T-helper 17 cell (primary cell): ENCODE data around the gene CYP2A6. TPM values are rescaled to one million over a fixed set of nuclear protein-coding genes. Genes with fewer than 3 reads are reported as not detected.
"Not testable (repeated sequence)": the region's sequence is repeated elsewhere in the genome, so short reads cannot be mapped to it uniquely, and the experiment has no call there.

ENCODE experiments used
- ATAC-seq: fragments of 150-1000 bp; cut with Tn5 transposase; 2 replicates; pipeline ENCODE4 v1.10.0; 2021; ENCODE audit warnings: mild to moderate bottlenecking, moderate library complexity
- DNase-seq, 3 donors: peaks; one replicate each; pipeline versions ENCODE4 v3.0.0 to v3.0.0-alpha.2; 2020 to 2021
- H3K9me3 ChIP-seq: one replicate; pipeline ENCODE4 v1.7.0; 2013; ENCODE audit warnings: low read length, mild to moderate bottlenecking; ENCODE audit not compliant: control insufficient read depth, poor library complexity, severe bottlenecking
- H3K27ac Mint-ChIP-seq: one replicate; pipeline ENCODE4 v1.8.0; 2022; ENCODE audit warnings: mild to moderate bottlenecking, moderate library complexity, mixed read lengths
- H3K27me3 Mint-ChIP-seq: one replicate; pipeline ENCODE4 v1.8.0; 2022; ENCODE audit warnings: mixed read lengths
- H3K36me3 Mint-ChIP-seq: one replicate; pipeline ENCODE4 v1.8.0; 2022; ENCODE audit warnings: low read depth, mixed read lengths
- H3K4me1 Mint-ChIP-seq: one replicate; pipeline ENCODE4 v1.8.0; 2022; ENCODE audit warnings: mild to moderate bottlenecking, mixed read lengths
- H3K4me3 Mint-ChIP-seq: one replicate; pipeline ENCODE4 v1.8.0; 2022; ENCODE audit warnings: mild to moderate bottlenecking, moderate library complexity, mixed read lengths
- total RNA-seq, 4 donors: library from RNA in 2 of 4; stranded (reverse) in 2 of 4; gene quantifications; one replicate each; pipeline ENCODE4 v1.2.3 and lab custom pipeline; 2022 to 2026

The CYP2A6 gene
- total RNA-seq, 2 donors from 2014 or later, result not detected

GRCh38 chr19:40833728-40834533 is 16.3 kb downstream of the CYP2A6 start:
- not testable (repeated sequence) for ATAC-seq, H3K4me3 Mint-ChIP-seq, H3K27me3 Mint-ChIP-seq, H3K9me3 ChIP-seq, DNase-seq, H3K36me3 Mint-ChIP-seq, H3K4me1 Mint-ChIP-seq
- peak overlapping the region; percentile 14 for H3K27ac Mint-ChIP-seq

DNA sequence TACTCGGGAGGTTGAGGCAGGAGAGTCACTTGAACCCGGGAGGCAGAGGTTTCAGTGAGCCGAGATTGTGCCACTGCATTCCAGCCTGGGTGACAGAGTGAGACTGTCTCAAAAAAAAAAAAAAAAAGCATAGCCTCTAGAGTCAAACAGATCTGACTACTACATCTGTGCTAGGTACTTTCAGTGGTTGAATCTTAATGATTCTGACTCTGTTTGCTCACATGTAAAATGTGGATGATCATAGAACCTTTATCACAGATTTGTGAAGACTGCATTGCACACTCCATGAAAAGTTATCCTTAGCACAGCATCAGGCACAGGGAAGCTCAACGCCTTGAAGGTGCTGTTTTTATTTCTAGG is 17.8 kb downstream of the CYP2A6 start:
- H3K27ac Mint-ChIP-seq, H3K36me3 Mint-ChIP-seq, H3K4me1 Mint-ChIP-seq: not testable (repeated sequence)

DNA sequence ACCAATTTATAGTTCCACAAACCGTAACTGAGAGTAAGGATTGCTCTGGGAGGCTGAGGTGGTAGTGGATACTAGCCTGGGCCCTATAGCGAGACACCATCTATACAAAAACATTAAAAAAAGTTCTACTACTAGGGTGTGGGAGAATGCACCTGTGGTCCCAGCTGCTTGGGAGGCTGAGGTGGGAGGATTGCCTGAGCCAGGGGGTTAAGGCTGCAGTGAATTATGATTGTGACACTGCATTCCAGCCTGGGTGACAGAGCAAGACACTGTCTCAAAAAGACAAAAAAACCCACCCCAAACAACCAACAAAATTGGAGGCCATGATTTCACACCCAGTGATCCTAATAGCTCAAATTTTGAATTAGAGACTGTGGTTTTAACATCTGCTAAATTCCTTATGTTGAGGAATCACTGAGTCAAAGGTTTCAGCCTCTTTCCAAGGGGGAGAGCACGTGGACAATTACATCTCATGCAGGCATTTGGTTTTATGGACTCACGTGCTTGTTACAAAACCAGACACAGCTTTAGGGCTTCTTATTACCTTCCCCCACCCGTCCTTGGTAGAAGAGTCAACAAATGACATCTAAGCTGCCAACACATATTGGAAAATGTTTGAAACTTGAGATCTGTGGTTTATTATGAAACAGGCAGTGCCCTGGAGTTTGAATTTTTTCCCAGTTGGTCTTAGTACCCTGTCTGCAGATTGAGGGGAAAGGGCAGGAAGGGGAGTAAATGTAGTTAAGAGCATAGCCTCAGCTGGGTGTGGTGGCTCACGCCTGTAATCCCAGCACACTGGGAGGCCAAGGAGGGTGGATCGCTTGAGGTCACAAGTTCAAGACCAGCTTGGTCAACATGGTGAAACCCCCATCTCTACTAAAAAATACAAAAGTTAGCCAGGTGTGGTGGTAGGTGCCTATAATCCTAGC is 18.5 kb downstream of the CYP2A6 start:
- Mint-ChIP-seq H3K4me3 (peak overlapping the region; percentile 31), H3K4me1 (peaks cover 8% of the 10 kb centered on the region), H3K27ac (no peak overlapping the region), H3K27me3 (no peaks in the 10 kb centered on the region), H3K36me3 (peaks cover 3% of the 10 kb centered on the region)
- H3K9me3 ChIP-seq, result no peaks in the 10 kb centered on the region
- ATAC-seq (no peak), DNase-seq (no peak)

More for the DNA sequence above, 17.8 kb downstream of the CYP2A6 start:
- not testable (repeated sequence) for DNase-seq, ATAC-seq, H3K9me3 ChIP-seq, H3K4me3 Mint-ChIP-seq, H3K27me3 Mint-ChIP-seq

- not testable (repeated sequence) for ATAC-seq, H3K36me3 Mint-ChIP-seq, H3K4me3 Mint-ChIP-seq, H3K27me3 Mint-ChIP-seq, DNase-seq, H3K9me3 ChIP-seq
- Mint-ChIP-seq H3K4me1 (peaks cover 14% of the 10 kb centered on the region), H3K27ac (peak overlapping the region; percentile 72)
Measured at GRCh38 chr19:40830741-40831140, 19.5 kb downstream of the CYP2A6 start.

DNA sequence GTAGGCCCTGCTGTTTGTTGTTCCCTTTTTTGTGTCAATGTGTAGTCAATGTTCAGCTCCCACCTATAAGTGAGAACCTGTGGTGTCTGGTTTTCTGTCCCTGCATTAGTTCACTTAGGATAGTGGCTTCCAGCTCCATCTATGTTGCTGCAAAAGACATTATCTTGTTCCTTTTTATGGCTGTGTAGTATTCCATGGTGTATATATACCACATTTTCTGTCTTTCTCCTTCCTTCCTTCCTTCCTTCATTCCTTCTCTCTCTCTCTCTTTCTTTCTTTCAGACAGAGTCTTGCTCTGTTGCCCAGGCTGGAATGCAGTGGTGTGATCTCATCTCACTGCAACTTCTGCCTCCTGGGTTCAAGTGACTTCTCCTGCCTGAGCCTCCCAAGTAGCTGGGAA is 21.0 kb downstream of the CYP2A6 start:
- no peak overlapping the region for H3K27ac Mint-ChIP-seq
- no peak for DNase-seq
- H3K4me1 Mint-ChIP-seq, result peaks cover 21% of the 10 kb centered on the region
- peaks cover 3% of the 10 kb centered on the region for H3K36me3 Mint-ChIP-seq
- no peak for ATAC-seq
- H3K4me3 Mint-ChIP-seq, result no peak overlapping the region
- H3K27me3 Mint-ChIP-seq, result no peaks in the 10 kb centered on the region
- H3K9me3 ChIP-seq, result no peaks in the 10 kb centered on the region

GRCh38 chr19:40827386-40828247 is 22.6 kb downstream of the CYP2A6 start:
- H3K4me1 Mint-ChIP-seq, result peaks cover 19% of the 10 kb centered on the region
- H3K4me3 Mint-ChIP-seq, result peak overlapping the region; percentile 13
- no peaks in the 10 kb centered on the region for H3K27me3 Mint-ChIP-seq
- no peak for DNase-seq
- peak overlapping the region; percentile 8 for H3K27ac Mint-ChIP-seq
- H3K9me3 ChIP-seq, result no peaks in the 10 kb centered on the region
- peaks cover 3% of the 10 kb centered on the region for H3K36me3 Mint-ChIP-seq
- no peak for ATAC-seq

DNA sequence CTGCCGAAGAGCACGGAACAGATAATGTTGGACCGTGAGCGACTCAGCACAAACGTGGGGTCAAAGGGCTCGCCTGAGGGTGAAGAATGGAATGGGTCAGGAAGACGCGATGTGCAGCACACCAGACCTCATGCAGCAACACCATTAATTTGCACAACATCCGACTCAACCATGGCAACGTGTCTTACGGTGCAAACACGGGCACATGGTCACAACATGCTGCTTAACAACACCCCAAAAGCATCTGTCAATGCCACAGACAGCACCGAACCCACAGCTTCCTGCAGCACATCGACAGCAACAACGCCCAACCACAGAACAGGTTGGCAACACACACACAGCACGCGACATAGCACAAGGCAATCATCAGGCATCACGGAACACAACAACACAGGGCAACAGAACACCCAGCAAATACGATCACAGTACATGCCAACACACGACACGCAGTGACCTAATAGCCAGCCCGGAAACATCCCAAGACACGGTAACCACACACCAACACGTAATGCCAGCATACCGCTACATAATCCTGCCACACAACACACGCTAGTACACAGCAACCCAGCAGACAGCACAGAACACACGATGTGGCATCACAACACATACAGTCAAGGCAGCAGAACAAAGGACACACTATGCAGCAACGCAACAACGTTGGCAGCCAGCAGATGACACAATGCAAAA is 23.4 kb downstream of the CYP2A6 start:
- Mint-ChIP-seq H3K27ac (peak overlapping the region; percentile 8), H3K4me3 (peak overlapping the region; percentile 13), H3K4me1 (peaks cover 21% of the 10 kb centered on the region)
- H3K9me3 ChIP-seq, H3K36me3 Mint-ChIP-seq, H3K27me3 Mint-ChIP-seq: not testable (repeated sequence)
- peak; percentile 95 for ATAC-seq
- DNase-seq, result peak in 2 of 3 donors; percentile 53 to 54

- not testable (repeated sequence) for H3K36me3 Mint-ChIP-seq, DNase-seq, H3K27me3 Mint-ChIP-seq, H3K9me3 ChIP-seq, ATAC-seq
- Mint-ChIP-seq H3K27ac (peak overlapping the region; percentile 8), H3K4me3 (peak overlapping the region; percentile 55), H3K4me1 (peaks cover 23% of the 10 kb centered on the region)
Measured at GRCh38 chr19:40826312-40826698, 23.9 kb downstream of the CYP2A6 start.

DNA sequence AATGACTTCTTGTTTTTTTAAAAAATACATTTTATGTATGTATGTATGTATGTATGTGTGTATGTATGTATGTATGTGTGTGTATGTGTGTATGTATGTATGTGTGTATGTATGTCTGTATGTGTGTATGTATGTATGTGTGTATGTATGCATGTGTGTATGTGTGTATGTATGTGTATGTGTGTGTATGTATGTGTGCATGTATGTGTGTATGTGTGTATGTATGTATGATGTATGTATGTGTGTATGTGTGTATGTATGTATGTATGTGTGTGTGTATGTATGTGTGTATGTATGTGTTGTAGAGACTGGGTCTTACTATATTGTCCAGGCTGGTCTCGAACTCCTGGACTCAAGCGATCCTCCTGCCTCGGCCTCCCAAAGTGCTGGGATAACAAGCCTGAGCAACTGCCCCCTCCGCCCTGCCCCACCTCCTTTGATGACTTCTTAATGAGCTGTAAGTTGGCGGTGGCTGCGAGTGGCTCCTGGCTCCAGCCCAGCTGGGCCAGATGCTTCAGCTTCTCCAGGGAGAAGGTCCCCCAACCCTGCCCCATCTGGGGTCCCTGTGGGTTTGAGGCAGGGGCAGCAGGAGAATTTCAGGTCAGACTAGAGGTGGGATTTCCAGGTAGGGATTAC is 24.7 kb downstream of the CYP2A6 start:
- H3K36me3 Mint-ChIP-seq, H3K9me3 ChIP-seq, ATAC-seq, H3K4me3 Mint-ChIP-seq, DNase-seq, H3K27me3 Mint-ChIP-seq: not testable (repeated sequence)
- peak overlapping the region; percentile 8 for H3K27ac Mint-ChIP-seq
- peaks cover 23% of the 10 kb centered on the region for H3K4me1 Mint-ChIP-seq

- H3K9me3 ChIP-seq, ATAC-seq, DNase-seq, H3K4me3 Mint-ChIP-seq, H3K36me3 Mint-ChIP-seq, H3K27me3 Mint-ChIP-seq: not testable (repeated sequence)
- peak overlapping the region; percentile 8 for H3K27ac Mint-ChIP-seq
- peaks cover 23% of the 10 kb centered on the region for H3K4me1 Mint-ChIP-seq
Measured at GRCh38 chr19:40824916-40825315, 25.3 kb downstream of the CYP2A6 start.

- not testable (repeated sequence) for H3K9me3 ChIP-seq, H3K36me3 Mint-ChIP-seq, H3K27me3 Mint-ChIP-seq, ATAC-seq, DNase-seq, H3K4me3 Mint-ChIP-seq
- H3K4me1 Mint-ChIP-seq, result peaks cover 38% of the 10 kb centered on the region
- H3K27ac Mint-ChIP-seq, result peak overlapping the region; percentile 39
Measured at GRCh38 chr19:40822704-40823553, 27.3 kb downstream of the CYP2A6 start.
